Liver (tissue), 9 donors: Measurements from ENCODE around the gene SETD7. TPM values are rescaled to one million over a fixed set of nuclear protein-coding genes. Genes with fewer than 3 reads are reported as not detected.

Source experiments
- DNase-seq: peaks from one replicate; pipeline ENCODE4 v3.0.0-alpha.2; 2017; ENCODE audit warnings: low spot score
- H3K27ac ChIP-seq, 2 donors: one replicate each; pipeline ENCODE4 v1.7.0; 2013; ENCODE audit warnings: inconsistent platforms in 2 of 2, low read length in 2 of 2, control low read depth in 1 of 2, low read depth in 1 of 2, mild to moderate bottlenecking in 1 of 2
- H3K27me3 ChIP-seq, 4 donors: one replicate each; pipeline versions ENCODE4 v1.6.1 to v1.7.0; 2013; ENCODE audit warnings: low read length in 3 of 4, inconsistent platforms in 1 of 4, mild to moderate bottlenecking in 1 of 4, moderate library complexity in 1 of 4; ENCODE audit not compliant: control insufficient read depth in 4 of 4, insufficient read depth in 4 of 4
- H3K36me3 ChIP-seq, 4 donors: one replicate each; pipeline versions ENCODE4 v1.6.1 to v1.7.0; 2013; ENCODE audit warnings: low read length in 3 of 4, mild to moderate bottlenecking in 3 of 4, low read depth in 1 of 4, moderate library complexity in 1 of 4; ENCODE audit not compliant: control insufficient read depth in 4 of 4, insufficient read depth in 3 of 4
- H3K4me1 ChIP-seq, 4 donors: one replicate each; pipeline versions ENCODE4 v1.6.1 to v1.7.0; 2013; ENCODE audit warnings: low read length in 3 of 4, mild to moderate bottlenecking in 3 of 4, moderate library complexity in 1 of 4; ENCODE audit not compliant: control insufficient read depth in 4 of 4, insufficient read depth in 4 of 4
- H3K4me3 ChIP-seq, 3 donors: one replicate each; pipeline versions ENCODE4 v1.6.1 to v1.7.0; 2013; ENCODE audit warnings: low read length in 3 of 3, control low read depth in 1 of 3, low read depth in 1 of 3, mild to moderate bottlenecking in 1 of 3
- H3K9ac ChIP-seq, 2 donors: one replicate each; pipeline ENCODE4 v1.7.0; 2013; ENCODE audit warnings: low read length in 2 of 2, mild to moderate bottlenecking in 2 of 2, moderate library complexity in 2 of 2, control low read depth in 1 of 2, low read depth in 1 of 2
- H3K9me3 ChIP-seq, 4 donors: one replicate each; pipeline versions ENCODE4 v1.6.1 to v1.7.0; 2013; ENCODE audit warnings: low read length in 3 of 4; ENCODE audit not compliant: control insufficient read depth in 4 of 4
- EGR1 ChIP-seq, 2 donors: IDR thresholded peaks; 2 replicates each; pipeline ENCODE4 v1.6.1; 2016 to 2018; ENCODE audit warnings: antibody characterized with exemption in 2 of 2, low read depth in 2 of 2
- FOXA2 ChIP-seq: IDR thresholded peaks from 2 replicates; pipeline ENCODE4 v1.6.1; 2016; ENCODE audit warnings: antibody characterized with exemption
- GABPA ChIP-seq, 2 donors: IDR thresholded peaks in 1 of 2; conservative IDR thresholded peaks in 1 of 2; 2 replicates each; pipeline ENCODE4 v1.6.1; 2016; ENCODE audit warnings: antibody characterized with exemption in 2 of 2, mild to moderate bottlenecking in 1 of 2, moderate library complexity in 1 of 2
- HNF4A ChIP-seq, 2 donors: conservative IDR thresholded peaks; 2 replicates each; pipeline ENCODE4 v1.6.1; 2016; ENCODE audit warnings: antibody characterized with exemption in 2 of 2, mild to moderate bottlenecking in 2 of 2
- HNF4G ChIP-seq: IDR thresholded peaks from 2 replicates; pipeline ENCODE4 v1.6.1; 2016; ENCODE audit warnings: antibody characterized with exemption
- RAD21 ChIP-seq, 2 donors: IDR thresholded peaks; 2 replicates each; pipeline ENCODE4 v1.6.1; 2016; ENCODE audit warnings: antibody characterized with exemption in 2 of 2, mild to moderate bottlenecking in 2 of 2
- REST ChIP-seq: IDR thresholded peaks from 2 replicates; pipeline ENCODE4 v1.6.1; 2016; ENCODE audit warnings: antibody characterized with exemption, mild to moderate bottlenecking
- RXRA ChIP-seq, 2 donors: IDR thresholded peaks; 2 replicates each; pipeline ENCODE4 v1.6.1; 2017 to 2018; ENCODE audit warnings: antibody characterized with exemption in 2 of 2, mild to moderate bottlenecking in 1 of 2
- TAF1 ChIP-seq: conservative IDR thresholded peaks from 2 replicates; pipeline ENCODE4 v1.6.1; 2016; ENCODE audit warnings: antibody characterized with exemption, mild to moderate bottlenecking
- ZBTB33 ChIP-seq: IDR thresholded peaks from 2 replicates; pipeline ENCODE4 v1.6.1; 2016; ENCODE audit warnings: antibody characterized with exemption
- WGBS: extraction: QIAGEN DNeasy Blood & Tissue Kit; methylation state at CpG from one replicate; pipeline ENCODE4 v1.1.7; 2013; 5-methylcytosine and 5-hydroxymethylcytosine counted together
- polyA plus RNA-seq, 2 donors: library from polyadenylated mRNA; stranded (reverse) in 1 of 2; unstranded in 1 of 2; fragments of 200-250 nt in 1 of 2; fragments of >200 nt in 1 of 2; fragmentation: Nextera tagmentation in 1 of 2; extraction: Ambion mirVana in 1 of 2; gene quantifications; one replicate each; pipeline versions ENCODE4 v1.2.1 to v1.2.3, GENCODE V29; 2013 to 2015
- total RNA-seq, 2 donors: library from RNA; depleted of rRNA; stranded (reverse); fragments of >200 nt; gene quantifications; one replicate each; pipeline ENCODE4 v1.2.3, GENCODE V29; 2014
- TF ChIP-seq, protein P1 (sequence below): fragments of 150-350 bp; IDR thresholded peaks from 2 replicates; pipeline ENCODE4 v1.5.1; 2017; ENCODE audit warnings: improper control_type of control experiment, low read depth, low read length; ENCODE audit not compliant: missing input control
- TF ChIP-seq, protein P2 (sequence below): IDR thresholded peaks from 2 replicates; pipeline ENCODE4 v1.6.1; 2016; ENCODE audit warnings: antibody characterized with exemption
- TF ChIP-seq, protein P3 (sequence below): IDR thresholded peaks from 2 replicates; pipeline ENCODE4 v1.6.1; 2016; ENCODE audit warnings: antibody characterized with exemption
- donor health status: healthy.
- donor health status: healthy.
- donor health status: healthy.
- donor health status: healthy.
- donor health status: healthy.

SETD7 gene
- total and polyA plus RNA-seq, 4 donors, result 12.9 to 81.7 (median 18.0) TPM

DNA sequence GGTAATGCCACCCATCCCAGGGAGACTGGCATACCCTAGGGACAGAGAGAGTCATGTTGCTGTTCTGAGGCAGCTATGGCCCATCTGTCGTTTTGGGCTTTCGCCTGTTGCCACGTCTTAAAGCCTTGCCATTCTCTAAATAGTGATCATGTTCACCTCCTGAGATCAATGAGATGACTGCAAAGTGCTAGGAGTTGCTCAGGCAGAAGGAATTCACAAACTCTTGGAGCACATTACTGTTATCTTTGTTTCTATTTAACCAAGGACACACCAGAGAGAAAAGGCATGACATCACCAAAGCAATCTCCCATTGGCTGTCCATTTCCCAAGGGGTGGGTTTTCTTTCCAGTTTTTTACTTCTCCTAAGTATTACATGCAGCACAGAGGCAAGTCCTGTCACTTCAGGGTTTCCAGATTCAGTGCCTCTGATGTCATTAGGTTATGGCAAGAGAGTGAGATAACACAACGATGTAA, 37.1 kb upstream of the SETD7 start:
- Histone ChIP-seq H3K36me3 (no peaks in the 10 kb centered on the region), H3K9me3 (no peaks in the 10 kb centered on the region), H3K4me3 (no peak overlapping the region), H3K27ac (no peak overlapping the region), H3K27me3 (no peaks in the 10 kb centered on the region), H3K9ac (no peak overlapping the region), H3K4me1 (no peaks in the 10 kb centered on the region)
- WGBS, result 84% methylated on average over 4 of the region's 4 CpGs
- TF ChIP-seq REST (no peak), RAD21 (IDR thresholded peaks at IDR 0.05) (no peak)
- TF ChIP-seq, protein P1, sequence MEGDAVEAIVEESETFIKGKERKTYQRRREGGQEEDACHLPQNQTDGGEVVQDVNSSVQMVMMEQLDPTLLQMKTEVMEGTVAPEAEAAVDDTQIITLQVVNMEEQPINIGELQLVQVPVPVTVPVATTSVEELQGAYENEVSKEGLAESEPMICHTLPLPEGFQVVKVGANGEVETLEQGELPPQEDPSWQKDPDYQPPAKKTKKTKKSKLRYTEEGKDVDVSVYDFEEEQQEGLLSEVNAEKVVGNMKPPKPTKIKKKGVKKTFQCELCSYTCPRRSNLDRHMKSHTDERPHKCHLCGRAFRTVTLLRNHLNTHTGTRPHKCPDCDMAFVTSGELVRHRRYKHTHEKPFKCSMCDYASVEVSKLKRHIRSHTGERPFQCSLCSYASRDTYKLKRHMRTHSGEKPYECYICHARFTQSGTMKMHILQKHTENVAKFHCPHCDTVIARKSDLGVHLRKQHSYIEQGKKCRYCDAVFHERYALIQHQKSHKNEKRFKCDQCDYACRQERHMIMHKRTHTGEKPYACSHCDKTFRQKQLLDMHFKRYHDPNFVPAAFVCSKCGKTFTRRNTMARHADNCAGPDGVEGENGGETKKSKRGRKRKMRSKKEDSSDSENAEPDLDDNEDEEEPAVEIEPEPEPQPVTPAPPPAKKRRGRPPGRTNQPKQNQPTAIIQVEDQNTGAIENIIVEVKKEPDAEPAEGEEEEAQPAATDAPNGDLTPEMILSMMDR, result no peak
- DNase-seq, result no peak

DNA sequence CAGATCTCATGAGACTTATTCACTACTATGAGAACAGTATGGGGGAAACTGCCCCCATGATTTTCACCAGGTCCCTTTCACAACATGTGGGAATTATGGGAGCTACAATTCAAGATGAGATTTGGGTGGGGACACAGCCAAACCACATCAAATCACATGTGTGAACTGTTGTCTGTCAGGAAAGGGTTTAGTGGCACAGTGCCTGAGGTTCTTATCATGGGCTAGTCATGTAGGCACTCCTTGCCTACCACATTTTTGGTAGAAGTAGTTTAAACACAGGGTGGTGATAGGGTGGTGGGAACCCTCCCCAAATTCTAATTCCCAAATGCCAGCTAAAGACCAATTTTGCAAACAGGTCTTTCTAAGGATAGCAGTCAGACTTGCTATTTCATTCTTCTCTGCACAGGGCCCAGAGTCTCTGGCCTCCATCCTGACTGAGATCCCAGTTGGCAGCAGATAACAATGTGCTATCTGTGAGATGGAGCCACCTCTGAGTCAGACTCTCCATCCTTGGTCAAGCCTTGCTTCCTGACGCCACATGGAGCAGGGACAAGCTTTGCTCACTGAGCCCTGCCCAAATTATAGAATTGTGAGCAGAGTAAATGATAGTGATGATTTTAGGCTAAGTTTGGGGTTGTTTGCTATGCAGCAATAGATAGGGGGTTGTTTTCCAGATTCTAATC, 33.5 kb upstream of the SETD7 start:
- H3K9me3 ChIP-seq, result no peaks in the 10 kb centered on the region
- WGBS, result 94% methylated on average over 1 of the region's 1 CpG
- TF ChIP-seq ZBTB33 (no peak), HNF4A (conservative IDR thresholded peaks at IDR 0.05) (no peak), EGR1 (IDR thresholded peaks at IDR 0.05; ENCODE audit: low read depth in 2 of 2) (no peak), TAF1 (no peak), GABPA (IDR thresholded peaks at IDR 0.05 in 1 of 2, conservative IDR thresholded peaks at IDR 0.05 in 1 of 2) (no peak), RAD21 (IDR thresholded peaks at IDR 0.05) (no peak), RXRA (IDR thresholded peaks at IDR 0.05) (no peak), FOXA2 (no peak), HNF4G (no peak)
- TF ChIP-seq, protein P2, sequence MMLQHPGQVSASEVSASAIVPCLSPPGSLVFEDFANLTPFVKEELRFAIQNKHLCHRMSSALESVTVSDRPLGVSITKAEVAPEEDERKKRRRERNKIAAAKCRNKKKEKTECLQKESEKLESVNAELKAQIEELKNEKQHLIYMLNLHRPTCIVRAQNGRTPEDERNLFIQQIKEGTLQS, result no peak
- TF ChIP-seq, protein P3, sequence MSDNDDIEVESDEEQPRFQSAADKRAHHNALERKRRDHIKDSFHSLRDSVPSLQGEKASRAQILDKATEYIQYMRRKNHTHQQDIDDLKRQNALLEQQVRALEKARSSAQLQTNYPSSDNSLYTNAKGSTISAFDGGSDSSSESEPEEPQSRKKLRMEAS, result no peak
- DNase-seq, result no peak
- no peaks in the 10 kb centered on the region for H3K27me3 ChIP-seq
- no peak overlapping the region for H3K27ac ChIP-seq
- no peaks in the 10 kb centered on the region for H3K4me1 ChIP-seq
- no peak overlapping the region for H3K9ac ChIP-seq
- H3K4me3 ChIP-seq, result no peak overlapping the region
- no peaks in the 10 kb centered on the region for H3K36me3 ChIP-seq
